Epithelial cell of esophagus (primary cell): Measurements from ENCODE around the gene STK38L.

Experiments
- DNase-seq: peaks from one replicate; pipeline ENCODE4 v3.0.0; 2010; ENCODE audit warnings: low read depth
- H3K4me3 ChIP-seq: 2 replicates; pipeline ENCODE4 v1.5.1; 2011; ENCODE audit warnings: mild to moderate bottlenecking, low read length, control low read depth
- TF ChIP-seq, protein P1 (sequence below): IDR thresholded peaks from 2 replicates; pipeline ENCODE4 v1.5.1; 2011; ENCODE audit warnings: low read depth, mild to moderate bottlenecking, low read length, control low read depth, inconsistent platforms; ENCODE audit not compliant: insufficient read depth; ENCODE audit errors: missing control alignments

STK38L gene

DNA sequence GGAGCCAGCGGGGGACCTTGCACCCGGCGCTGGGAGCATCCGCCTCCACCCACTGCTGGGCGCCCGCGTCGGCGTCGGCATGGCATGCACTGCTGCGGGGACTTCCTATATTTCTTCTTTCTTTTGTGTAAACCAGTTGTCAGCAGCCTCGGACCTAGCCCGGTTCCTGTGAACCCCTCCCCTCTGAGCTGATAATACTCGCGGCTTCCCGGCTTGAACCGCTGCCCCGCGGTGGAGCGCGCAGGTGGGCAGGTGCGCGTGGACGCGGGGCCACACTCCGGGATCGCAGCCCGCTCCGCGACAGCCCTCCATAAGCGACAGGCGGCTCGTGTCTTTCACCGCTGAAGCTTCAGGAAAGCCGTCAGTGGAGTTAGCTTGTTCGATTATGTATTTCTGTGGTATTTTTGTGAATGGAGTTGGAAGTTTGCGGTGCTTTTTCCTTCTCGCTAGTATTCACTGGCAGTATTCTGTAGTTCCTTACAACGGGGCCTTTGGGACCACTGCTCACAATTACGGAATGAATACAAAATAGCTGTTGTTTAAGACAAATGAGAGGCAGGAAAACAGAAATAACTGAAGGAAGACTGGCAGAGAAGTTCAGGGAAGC, 89.4 kb downstream of the STK38L start:
- TF ChIP-seq, protein P1, sequence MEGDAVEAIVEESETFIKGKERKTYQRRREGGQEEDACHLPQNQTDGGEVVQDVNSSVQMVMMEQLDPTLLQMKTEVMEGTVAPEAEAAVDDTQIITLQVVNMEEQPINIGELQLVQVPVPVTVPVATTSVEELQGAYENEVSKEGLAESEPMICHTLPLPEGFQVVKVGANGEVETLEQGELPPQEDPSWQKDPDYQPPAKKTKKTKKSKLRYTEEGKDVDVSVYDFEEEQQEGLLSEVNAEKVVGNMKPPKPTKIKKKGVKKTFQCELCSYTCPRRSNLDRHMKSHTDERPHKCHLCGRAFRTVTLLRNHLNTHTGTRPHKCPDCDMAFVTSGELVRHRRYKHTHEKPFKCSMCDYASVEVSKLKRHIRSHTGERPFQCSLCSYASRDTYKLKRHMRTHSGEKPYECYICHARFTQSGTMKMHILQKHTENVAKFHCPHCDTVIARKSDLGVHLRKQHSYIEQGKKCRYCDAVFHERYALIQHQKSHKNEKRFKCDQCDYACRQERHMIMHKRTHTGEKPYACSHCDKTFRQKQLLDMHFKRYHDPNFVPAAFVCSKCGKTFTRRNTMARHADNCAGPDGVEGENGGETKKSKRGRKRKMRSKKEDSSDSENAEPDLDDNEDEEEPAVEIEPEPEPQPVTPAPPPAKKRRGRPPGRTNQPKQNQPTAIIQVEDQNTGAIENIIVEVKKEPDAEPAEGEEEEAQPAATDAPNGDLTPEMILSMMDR = no peak
- DNase-seq = peak; percentile 62
- H3K4me3 ChIP-seq = peak overlapping the region; percentile 63

DNA sequence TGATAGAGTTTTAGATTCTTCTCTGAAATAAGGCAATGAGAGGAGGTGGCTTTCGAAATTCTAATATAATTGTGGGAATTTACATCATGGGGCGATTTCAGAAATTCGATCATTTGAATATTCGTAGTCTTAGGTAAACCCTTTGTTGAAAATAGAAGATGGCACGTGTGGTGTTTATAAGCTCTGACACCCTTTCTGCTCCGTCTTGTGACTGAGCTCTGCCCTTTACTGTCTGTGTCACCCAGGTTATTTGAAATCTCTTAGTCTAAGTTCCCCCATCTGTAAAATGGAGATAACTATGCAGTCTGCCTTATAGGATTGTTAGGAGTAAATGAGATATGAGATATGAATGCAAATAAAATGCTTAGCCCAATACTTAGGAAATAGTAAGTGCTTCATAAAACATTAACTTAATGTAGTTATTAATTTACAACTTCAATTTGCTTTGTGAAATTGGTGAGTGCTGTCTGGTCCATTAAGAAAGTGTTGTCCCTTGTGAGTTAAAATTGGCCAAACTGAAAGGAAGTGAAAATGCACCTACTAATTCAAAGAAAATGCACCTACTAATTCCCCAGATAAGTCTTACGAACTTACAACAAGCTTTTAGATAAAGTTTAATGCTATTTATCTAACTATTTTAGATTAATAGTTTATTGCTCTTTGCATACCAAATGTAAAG, 90.1 kb downstream of the STK38L start:
- peak; percentile 50 for DNase-seq
- TF ChIP-seq, protein P1 = no peak
- peak overlapping the region; percentile 63 for H3K4me3 ChIP-seq

DNA sequence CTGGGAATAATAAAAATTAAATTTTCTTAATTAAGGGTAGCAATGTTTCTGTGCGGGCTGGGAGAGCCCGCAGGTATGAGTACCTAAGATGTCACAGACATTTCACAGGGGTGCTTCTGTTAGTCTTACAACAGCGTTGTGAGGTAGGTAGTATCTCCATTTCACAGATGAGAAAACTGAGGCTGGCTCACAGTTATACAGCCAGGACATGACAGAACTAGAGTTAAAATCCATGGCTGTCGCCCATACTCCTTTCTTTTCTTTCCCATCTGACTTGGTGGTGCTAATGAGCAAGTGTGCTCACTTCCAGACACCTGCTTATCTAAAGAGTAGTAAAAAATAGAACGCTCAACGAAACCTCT, 90.6 kb downstream of the STK38L start:
- H3K4me3 ChIP-seq = no peak overlapping the region
- TF ChIP-seq, protein P1 = no peak
- DNase-seq = peak; percentile 25

DNA sequence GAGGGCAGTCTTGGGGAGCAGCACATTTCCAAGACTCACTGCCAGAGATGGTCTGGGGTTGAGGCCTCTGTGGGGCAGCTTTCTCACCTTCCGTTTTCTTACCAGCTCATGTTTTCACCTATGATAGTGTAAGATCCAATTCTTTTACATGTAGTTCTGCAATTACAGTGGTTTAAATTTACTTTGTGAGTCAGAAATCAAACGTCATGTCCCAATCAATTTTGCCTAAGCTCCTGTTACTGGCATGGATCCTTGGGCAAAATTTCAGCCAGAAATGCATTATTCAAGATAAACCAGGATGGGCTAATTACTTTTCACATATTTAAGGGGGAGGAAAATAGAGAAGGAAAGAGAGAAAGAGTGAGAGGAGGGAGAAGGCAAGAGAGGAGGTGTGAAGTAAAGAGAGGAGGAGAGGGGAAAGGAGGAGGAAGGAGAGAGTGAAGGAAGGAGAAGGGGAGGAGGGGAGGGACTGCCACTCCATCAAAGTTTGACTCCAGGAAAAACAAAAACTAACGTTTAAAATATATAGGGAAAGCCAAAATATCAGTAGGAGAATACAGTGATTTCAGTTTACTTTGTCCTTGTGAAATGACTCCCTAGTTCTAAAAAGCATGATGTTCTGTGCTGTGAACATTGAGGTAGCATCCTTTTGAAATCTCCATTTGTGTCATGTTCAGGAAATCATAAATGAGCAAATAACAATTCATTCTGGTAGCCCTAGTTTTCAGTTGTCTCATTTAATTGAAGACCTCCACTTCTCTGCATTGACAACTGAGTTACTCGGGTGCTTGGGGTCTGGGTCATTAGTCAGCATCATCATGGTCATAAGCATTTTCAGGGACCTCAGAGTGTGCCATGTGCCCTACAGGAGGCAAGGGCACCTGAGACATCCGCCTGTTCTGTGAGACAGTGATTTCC, 91.5 kb downstream of the STK38L start:
- H3K4me3 ChIP-seq = no peak overlapping the region
- TF ChIP-seq, protein P1 = no peak
- peak; percentile 67 for DNase-seq

DNA sequence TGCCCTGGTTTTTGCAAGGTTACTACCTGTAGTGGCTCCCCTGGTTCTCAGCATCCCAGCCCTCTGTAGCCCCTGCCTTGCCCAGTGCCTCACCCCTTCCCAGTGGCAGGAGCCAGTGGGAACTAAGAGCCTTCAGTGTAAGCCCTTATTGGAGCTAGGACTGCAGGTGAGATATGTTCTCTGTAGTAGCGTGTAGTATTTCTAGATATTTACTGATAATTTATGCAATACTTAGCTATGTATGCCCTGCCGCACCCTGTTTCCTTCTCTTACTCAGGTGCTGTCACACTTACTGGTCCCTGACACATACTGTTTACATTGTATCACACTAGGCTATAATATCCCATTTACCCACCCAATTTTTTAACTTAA, 92.2 kb downstream of the STK38L start:
- TF ChIP-seq, protein P1 = no peak
- peak; percentile 93 for DNase-seq
- H3K4me3 ChIP-seq = no peak overlapping the region

DNA sequence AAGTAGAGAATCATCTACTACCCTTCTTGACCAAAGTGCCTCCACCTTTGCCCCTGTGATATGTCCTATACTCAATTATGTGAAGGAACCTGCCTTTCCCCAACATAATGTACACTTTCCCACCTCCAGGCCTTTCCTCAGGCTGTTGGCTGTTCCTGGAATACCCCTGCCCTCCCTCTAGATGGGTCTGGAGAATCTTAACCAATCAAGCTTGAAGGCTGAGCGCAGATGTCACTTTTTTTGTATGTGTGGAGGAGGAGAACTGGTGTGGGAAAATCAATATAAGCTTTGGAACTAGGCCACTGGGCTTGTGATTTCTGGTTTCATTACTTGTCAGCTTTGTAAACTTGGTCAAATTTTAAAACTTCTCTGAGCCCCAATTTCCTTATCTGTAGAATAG, 93.3 kb downstream of the STK38L start:
- no peak overlapping the region for H3K4me3 ChIP-seq
- DNase-seq = no peak
- TF ChIP-seq, protein P1 = no peak

DNA sequence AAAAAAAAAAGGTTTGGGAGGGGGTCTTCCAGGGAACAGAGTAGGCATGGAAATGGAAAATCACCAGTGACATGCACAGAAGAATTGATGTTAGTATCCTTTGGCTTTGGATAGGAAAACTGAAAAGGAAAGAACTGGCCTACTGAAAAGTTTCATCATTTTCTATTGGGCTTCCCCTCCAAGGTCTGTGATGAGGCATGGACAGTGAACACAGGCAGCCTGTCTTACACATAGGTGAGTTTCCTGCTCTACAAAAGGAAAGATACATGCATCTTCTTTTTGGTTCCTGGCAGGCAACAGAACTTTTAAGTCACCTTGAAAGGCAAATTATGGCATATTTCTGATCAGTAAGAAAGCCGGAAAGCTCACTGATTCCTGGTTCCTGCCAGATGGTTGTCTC, 94.4 kb downstream of the STK38L start:
- TF ChIP-seq, protein P1 = no peak
- peak; percentile 59 for DNase-seq
- no peak overlapping the region for H3K4me3 ChIP-seq
